ENCODE data around the gene SPAG16. TPM values are rescaled to one million over a fixed set of nuclear protein-coding genes. Genes with fewer than 3 reads are reported as not detected.

The SPAG16 gene
- total RNA-seq, 2 donors from 2014 or later, result 15.5 to 22.8 TPM

- 56 to 84% methylated on average over 1 of the region's 1 CpG for WGBS, 2 donors
- Histone ChIP-seq H3K4me3 (no peak overlapping the region), H3K27me3 (no peaks in the 10 kb centered on the region), H3K9me3 (no peaks in the 10 kb centered on the region), H3K4me1 (no peaks in the 10 kb centered on the region), H3K36me3 (replicated peaks in 1 of 2; ENCODE audit: insufficient read depth in 1 of 2, low read depth in 2 of 2) (no peaks in the 10 kb centered on the region), H3K27ac (no peak overlapping the region)
- no peak for ATAC-seq
- TF ChIP-seq POLR2A (IDR thresholded peaks at IDR 0.05) (no peak), CTCF (IDR thresholded peaks at IDR 0.05) (no peak)
- intact Hi-C loops (cut with DNase I), result no loop called here
- DNase-seq, result no peak
Observed at GRCh38 chr2:214217599-214217998, 933.3 kb downstream of the SPAG16 start.

- no peak for ATAC-seq
- intact Hi-C loops (cut with DNase I), result no loop called here
- WGBS, 2 donors, result 10 to 13% methylated on average over 3 of the region's 3 CpGs
- Histone ChIP-seq H3K27ac (no peak overlapping the region), H3K4me3 (no peak overlapping the region), H3K4me1 (no peaks in the 10 kb centered on the region), H3K27me3 (no peaks in the 10 kb centered on the region), H3K9me3 (no peaks in the 10 kb centered on the region), H3K36me3 (replicated peaks in 1 of 2; ENCODE audit: insufficient read depth in 1 of 2, low read depth in 2 of 2) (no peaks in the 10 kb centered on the region)
- TF ChIP-seq CTCF (IDR thresholded peaks at IDR 0.05), result no peak
- TF ChIP-seq POLR2A (IDR thresholded peaks at IDR 0.05), result no peak
- no peak for DNase-seq
Observed at GRCh38 chr2:214220251-214220650, 936.0 kb downstream of the SPAG16 start.

- intact Hi-C loops (cut with DNase I), result no loop called here
- ATAC-seq, result no peak
- TF ChIP-seq POLR2A (IDR thresholded peaks at IDR 0.05) (no peak), CTCF (IDR thresholded peaks at IDR 0.05) (no peak)
- Histone ChIP-seq H3K4me3 (no peak overlapping the region), H3K4me1 (no peaks in the 10 kb centered on the region), H3K36me3 (replicated peaks in 1 of 2; ENCODE audit: insufficient read depth in 1 of 2, low read depth in 2 of 2) (no peaks in the 10 kb centered on the region), H3K9me3 (no peaks in the 10 kb centered on the region), H3K27ac (no peak overlapping the region), H3K27me3 (no peaks in the 10 kb centered on the region)
- 82 to 87% methylated on average over 2 of the region's 2 CpGs for WGBS, 2 donors
- no peak for DNase-seq
Observed at GRCh38 chr2:214226061-214226460, 941.8 kb downstream of the SPAG16 start.

- H3K27me3 ChIP-seq, result no peaks in the 10 kb centered on the region
- H3K9me3 ChIP-seq, result no peaks in the 10 kb centered on the region
- DNase-seq, result no peak
- H3K4me3 ChIP-seq, result no peak overlapping the region
- H3K4me1 ChIP-seq, result no peaks in the 10 kb centered on the region
- no peaks in the 10 kb centered on the region for H3K36me3 ChIP-seq (replicated peaks in 1 of 2; ENCODE audit: insufficient read depth in 1 of 2, low read depth in 2 of 2)
- no peak for TF ChIP-seq CTCF (IDR thresholded peaks at IDR 0.05)
- no peak for TF ChIP-seq POLR2A (IDR thresholded peaks at IDR 0.05)
- no peak overlapping the region for H3K27ac ChIP-seq
- no peak for ATAC-seq
- intact Hi-C loops (cut with DNase I), result no loop called here
- WGBS, 2 donors, result 29 to 32% methylated on average over 2 of the region's 2 CpGs
Observed at GRCh38 chr2:214232271-214232670, 948.0 kb downstream of the SPAG16 start.

GRCh38 chr2:214233164-214233563 is 948.9 kb downstream of the SPAG16 start:
- TF ChIP-seq CTCF (IDR thresholded peaks at IDR 0.05) (no peak), POLR2A (IDR thresholded peaks at IDR 0.05) (no peak)
- Histone ChIP-seq H3K9me3 (no peaks in the 10 kb centered on the region), H3K27ac (no peak overlapping the region), H3K27me3 (no peaks in the 10 kb centered on the region), H3K4me1 (no peaks in the 10 kb centered on the region), H3K4me3 (no peak overlapping the region), H3K36me3 (replicated peaks in 1 of 2; ENCODE audit: insufficient read depth in 1 of 2, low read depth in 2 of 2) (no peaks in the 10 kb centered on the region)
- no peak for DNase-seq
- intact Hi-C loops (cut with DNase I), result no loop called here
- ATAC-seq, result no peak

All from body of pancreas (tissue), 4 donors.